ENCODE results near the gene PLEKHG4B. TPM values are rescaled to one million over a fixed set of nuclear protein-coding genes. Genes with fewer than 3 reads are reported as not detected.

Gene PLEKHG4B
- total RNA-seq, 1 experiment from 2014 or later = 44.3 TPM

DNA sequence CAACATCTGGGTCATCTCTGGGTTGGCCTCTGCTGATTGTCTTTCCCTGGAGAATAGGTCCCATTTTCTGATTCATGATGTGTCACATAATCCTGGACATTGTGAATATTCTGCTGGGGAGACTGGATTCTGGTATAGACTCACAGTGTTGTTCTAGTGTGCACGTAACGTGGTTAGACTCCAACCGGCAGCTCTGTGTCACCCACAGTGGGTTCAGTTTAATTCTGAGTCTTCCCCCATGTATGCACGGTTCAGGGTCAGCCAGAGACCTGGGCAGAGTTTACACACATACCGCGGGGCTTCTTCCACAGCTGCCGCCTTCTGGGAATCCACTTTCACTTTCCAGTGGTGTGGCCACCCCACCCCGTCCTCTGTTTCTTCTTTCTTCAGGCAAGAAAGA, 61.3 kb downstream of the PLEKHG4B start:
- Mint-ChIP-seq H3K4me1 (peaks cover 4 to 9% of the 10 kb centered on the region in 2 experiments), H3K9me3 (no peaks in the 10 kb centered on the region; a peak in 1 of 5 replicates), H3K27me3 (ENCODE audit: low read depth) (no peaks in the 10 kb centered on the region; the same call in 1 of the 2 replicates), H3K27ac (peak overlapping the region in 1 of 3 experiments; percentile 19; a peak in 1 of 7 replicates), H3K36me3 (ENCODE audit: insufficient read depth in 1 of 3, low read depth in 3 of 3) (peaks cover 32 to 89% (median 86%) of the 10 kb centered on the region in 3 experiments; a peak in 6 of 7 replicates), H3K4me3 (no peak overlapping the region)
- Histone ChIP-seq H3K27me3 (ENCODE audit: insufficient read depth, low read length) (no peaks in the 10 kb centered on the region), H3K79me2 (ENCODE audit: insufficient read depth, low read length) (no peaks in the 10 kb centered on the region), H3K18ac (ENCODE audit: insufficient read length, low read depth, low read length) (no peak overlapping the region), H2BK15ac (ENCODE audit: low read depth, low read length) (no peak overlapping the region), H2BK12ac (ENCODE audit: insufficient read length, low read depth, low read length) (no peak overlapping the region), H2AFZ (ENCODE audit: low read length) (no peak overlapping the region), H2BK120ac (ENCODE audit: low read depth, low read length, poor library complexity, severe bottlenecking) (no peak overlapping the region), H3K14ac (ENCODE audit: insufficient read depth, low read length) (no peak overlapping the region), H3K4me1 (ENCODE audit: insufficient read depth, low read length) (no peaks in the 10 kb centered on the region), H2AK5ac (ENCODE audit: insufficient read length, low read length) (no peak overlapping the region), H4K8ac (replicated peaks; ENCODE audit: insufficient read length, low read depth, low read length) (no peak overlapping the region), H4K20me1 (ENCODE audit: control insufficient read depth, insufficient read depth, insufficient read length) (no peaks in the 10 kb centered on the region), H3K4ac (ENCODE audit: low read depth, low read length) (no peak overlapping the region), H2BK5ac (ENCODE audit: insufficient read length, low read length) (no peak overlapping the region), H3K23me2 (ENCODE audit: insufficient read length, low read depth, low read length, poor library complexity, severe bottlenecking) (no peaks in the 10 kb centered on the region), H3K56ac (ENCODE audit: insufficient read length, low read depth, low read length) (no peak overlapping the region), H3K4me2 (ENCODE audit: insufficient read depth, insufficient read length, low read length) (no peak overlapping the region), H4K91ac (ENCODE audit: insufficient read length, low read depth, low read length) (no peak overlapping the region), H3K23ac (ENCODE audit: insufficient read length, low read depth, low read length) (no peak overlapping the region), H3K9ac (ENCODE audit: extremely low read depth, insufficient read length, low read length) (no peak overlapping the region), H3K9me3 (ENCODE audit: control insufficient read depth, low read depth, low read length) (no peaks in the 10 kb centered on the region), H3K79me1 (ENCODE audit: insufficient read depth, low read depth, low read length, poor library complexity, severe bottlenecking) (no peaks in the 10 kb centered on the region), H2BK20ac (ENCODE audit: low read depth, low read length, poor library complexity, severe bottlenecking) (no peak overlapping the region), H3T11ph (ENCODE audit: low read length) (no peak overlapping the region), H4K5ac (ENCODE audit: insufficient read length, low read depth, low read length) (no peak overlapping the region), H3K27ac (ENCODE audit: insufficient read length, low read depth, low read length) (no peak overlapping the region)
- no peak for TF ChIP-seq CTCF (conservative IDR thresholded peaks at IDR 0.05)
- WGBS (ENCODE audit: extremely low coverage, insufficient read length, low lambda C conversion rate) = no CpG with 5 or more reads among the region's 8 CpGs
- no peak for DNase-seq

Measured in H9 (cell line).